Activated CD4-positive, alpha-beta memory T cell treated with anti-CD3 and anti-CD28 coated beads for 36 hours (primary cell): Measurements from ENCODE around the gene HHAT. TPM values are rescaled to one million over a fixed set of nuclear protein-coding genes. Genes with fewer than 3 reads are reported as not detected.
A peak's percentile ranks its signal among the peaks of the same experiment; 100 is the strongest.

ENCODE experiments used
- CTCF ChIA-PET: fragments of 350-600 bp; sonication (Branson Sonifier 250); formaldehyde crosslinking; loops from one replicate; lab custom pipeline; 2021; ENCODE audit warnings: antibody characterized with exemption, inconsistent platforms; lab: Charles Lee
- POLR2A ChIA-PET: fragments of 350-600 bp; sonication (Branson Sonifier 250); formaldehyde crosslinking; loops from one replicate; lab custom pipeline; 2021; ENCODE audit warnings: antibody characterized with exemption; lab: Charles Lee
- DNase-seq: peaks from one replicate; pipeline ENCODE4 v3.0.0-alpha.2; 2020
- H3K27ac Mint-ChIP-seq: one replicate; pipeline ENCODE4 v1.8.0; 2021; ENCODE audit warnings: mixed read lengths
- H3K27me3 Mint-ChIP-seq: one replicate; pipeline ENCODE4 v1.8.0; 2021; ENCODE audit warnings: mixed read lengths
- H3K36me3 Mint-ChIP-seq: one replicate; pipeline ENCODE4 v1.8.0; 2021; ENCODE audit warnings: mixed read lengths
- H3K4me1 Mint-ChIP-seq: one replicate; pipeline ENCODE4 v1.8.0; 2021; ENCODE audit warnings: low read depth, mixed read lengths
- H3K4me3 Mint-ChIP-seq: one replicate; pipeline ENCODE4 v1.8.0; 2021; ENCODE audit warnings: mild to moderate bottlenecking, mixed read lengths
- H3K9me3 Mint-ChIP-seq: one replicate; pipeline ENCODE4 v1.8.0; 2021; ENCODE audit warnings: mixed read lengths
- intact Hi-C: fragments of 100-400 bp; cut with micrococcal nuclease; formaldehyde crosslinking; loops from one replicate; pipeline ENCODE4 v1.15.1; 2023
- total RNA-seq, 2 experiments: library from RNA; stranded (reverse); gene quantifications; one replicate each; pipeline ENCODE4 v1.2.3, GENCODE V29; 2021

HHAT gene
- total RNA-seq, 2 experiments from 2014 or later: 1.6 to 1.8 TPM

GRCh38 chr1:210445485-210445884 is 116.8 kb downstream of the HHAT start:
- intact Hi-C loops: loop anchor here (5.0 to 10.0 kb wide), 4 partner anchors 437 to 1129 kb away; partner anchors contain the start of gene SLC30A1
- ChIA-PET POLR2A (no interaction called here), CTCF (interaction anchor here (4.2 to 5.0 kb wide), 2 partner anchors 38 to 689 kb away, joined by 54 to 76 read pairs; partner anchors contain the start of gene KCNH1)
- no peak for DNase-seq
- H3K4me1 Mint-ChIP-seq: peaks cover 27% of the 10 kb centered on the region
- H3K36me3 Mint-ChIP-seq: no peaks in the 10 kb centered on the region
- H3K27me3 Mint-ChIP-seq: peaks cover 2% of the 10 kb centered on the region
- H3K4me3 Mint-ChIP-seq: no peak overlapping the region
- no peaks in the 10 kb centered on the region for H3K9me3 Mint-ChIP-seq
- no peak overlapping the region for H3K27ac Mint-ChIP-seq

GRCh38 chr1:210445931-210446330 is 117.2 kb downstream of the HHAT start:
- Mint-ChIP-seq H3K9me3 (no peaks in the 10 kb centered on the region), H3K4me3 (no peak overlapping the region), H3K27me3 (peaks cover 2% of the 10 kb centered on the region), H3K27ac (peak overlapping the region; percentile 76), H3K36me3 (no peaks in the 10 kb centered on the region), H3K4me1 (peaks cover 27% of the 10 kb centered on the region)
- no peak for DNase-seq
- POLR2A ChIA-PET: interaction anchor here (1.1 to 2.1 kb wide), 5 partner anchors 18 to 112 kb away, joined by 3 to 15 read pairs (median 7); no protein-coding TSS in a partner anchor
- intact Hi-C loops: loop anchor here (1.0 to 10.0 kb wide), 12 partner anchors 18 to 1129 kb away; partner anchors contain the start of genes RCOR3 and SLC30A1
- CTCF ChIA-PET: interaction anchor here (0.8 to 5.0 kb wide), 14 partner anchors 10 to 689 kb away, joined by 3 to 76 read pairs (median 4); partner anchors contain the start of gene KCNH1

DNA sequence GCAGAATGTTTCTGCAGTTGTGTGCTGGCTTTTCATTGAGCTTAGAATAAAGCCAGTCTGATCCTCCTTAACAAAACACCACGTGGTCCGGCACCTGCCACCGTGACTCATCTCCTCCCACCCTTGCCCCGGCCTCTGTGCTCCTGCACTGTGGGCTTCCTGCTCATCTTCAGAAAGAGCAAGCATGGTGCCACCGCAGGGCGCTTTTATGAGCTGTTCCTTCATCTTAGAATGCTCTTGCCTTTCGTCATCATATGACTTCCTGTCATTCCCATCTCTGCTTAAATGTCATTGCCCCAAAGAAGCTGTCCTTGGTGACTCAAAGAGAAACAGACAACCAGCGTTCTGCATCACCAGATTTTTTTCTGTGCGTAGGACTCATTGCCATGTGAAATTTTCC is 117.8 kb downstream of the HHAT start:
- H3K9me3 Mint-ChIP-seq: no peaks in the 10 kb centered on the region
- peaks cover 2% of the 10 kb centered on the region for H3K27me3 Mint-ChIP-seq
- ChIA-PET CTCF (interaction anchor here (0.8 to 5.0 kb wide), 18 partner anchors 9 to 812 kb away, joined by 3 to 76 read pairs (median 4); partner anchors contain the start of gene KCNH1), POLR2A (interaction anchor here (1.1 to 2.1 kb wide), 5 partner anchors 18 to 113 kb away, joined by 3 to 15 read pairs (median 7); no protein-coding TSS in a partner anchor)
- H3K4me3 Mint-ChIP-seq: no peak overlapping the region
- H3K36me3 Mint-ChIP-seq: no peaks in the 10 kb centered on the region
- peak; percentile 96 for DNase-seq
- H3K4me1 Mint-ChIP-seq: peaks cover 27% of the 10 kb centered on the region
- intact Hi-C loops: loop anchor here (1.0 to 10.0 kb wide), 12 partner anchors 18 to 1128 kb away; partner anchors contain the start of genes RCOR3 and SLC30A1
- peak overlapping the region; percentile 76 for H3K27ac Mint-ChIP-seq

GRCh38 chr1:210447456-210448057 is 118.9 kb downstream of the HHAT start:
- peaks cover 27% of the 10 kb centered on the region for H3K4me1 Mint-ChIP-seq
- ChIA-PET POLR2A (interaction anchor here (1.3 to 2.1 kb wide), 3 partner anchors 16 to 114 kb away, joined by 5 to 10 read pairs (median 7); no protein-coding TSS in a partner anchor), CTCF (interaction anchor here (0.6 to 5.0 kb wide), 22 partner anchors 8 to 876 kb away, joined by 3 to 76 read pairs (median 5); partner anchors contain the start of gene KCNH1)
- H3K4me3 Mint-ChIP-seq: no peak overlapping the region
- no peaks in the 10 kb centered on the region for H3K36me3 Mint-ChIP-seq
- H3K27me3 Mint-ChIP-seq: peaks cover 2% of the 10 kb centered on the region
- intact Hi-C loops: loop anchor here (1.0 to 10.0 kb wide), 7 partner anchors 137 to 1127 kb away; partner anchors contain the start of genes KCNH1 and SLC30A1
- H3K27ac Mint-ChIP-seq: no peak overlapping the region
- no peaks in the 10 kb centered on the region for H3K9me3 Mint-ChIP-seq
- no peak for DNase-seq

- H3K4me1 Mint-ChIP-seq: peaks cover 27% of the 10 kb centered on the region
- no peaks in the 10 kb centered on the region for H3K36me3 Mint-ChIP-seq
- ChIA-PET POLR2A (no interaction called here), CTCF (interaction anchor here (0.6 to 5.0 kb wide), 22 partner anchors 9 to 1066 kb away, joined by 3 to 76 read pairs (median 4); partner anchors contain the start of genes KCNH1 and RCOR3)
- H3K4me3 Mint-ChIP-seq: no peak overlapping the region
- DNase-seq: no peak
- intact Hi-C loops: loop anchor here (1.0 to 10.0 kb wide), 6 partner anchors 434 to 1126 kb away; partner anchors contain the start of genes KCNH1 and SLC30A1
- peaks cover 2% of the 10 kb centered on the region for H3K27me3 Mint-ChIP-seq
- H3K9me3 Mint-ChIP-seq: no peaks in the 10 kb centered on the region
- H3K27ac Mint-ChIP-seq: no peak overlapping the region
Measured at GRCh38 chr1:210448297-210448892, 119.7 kb downstream of the HHAT start.

DNA sequence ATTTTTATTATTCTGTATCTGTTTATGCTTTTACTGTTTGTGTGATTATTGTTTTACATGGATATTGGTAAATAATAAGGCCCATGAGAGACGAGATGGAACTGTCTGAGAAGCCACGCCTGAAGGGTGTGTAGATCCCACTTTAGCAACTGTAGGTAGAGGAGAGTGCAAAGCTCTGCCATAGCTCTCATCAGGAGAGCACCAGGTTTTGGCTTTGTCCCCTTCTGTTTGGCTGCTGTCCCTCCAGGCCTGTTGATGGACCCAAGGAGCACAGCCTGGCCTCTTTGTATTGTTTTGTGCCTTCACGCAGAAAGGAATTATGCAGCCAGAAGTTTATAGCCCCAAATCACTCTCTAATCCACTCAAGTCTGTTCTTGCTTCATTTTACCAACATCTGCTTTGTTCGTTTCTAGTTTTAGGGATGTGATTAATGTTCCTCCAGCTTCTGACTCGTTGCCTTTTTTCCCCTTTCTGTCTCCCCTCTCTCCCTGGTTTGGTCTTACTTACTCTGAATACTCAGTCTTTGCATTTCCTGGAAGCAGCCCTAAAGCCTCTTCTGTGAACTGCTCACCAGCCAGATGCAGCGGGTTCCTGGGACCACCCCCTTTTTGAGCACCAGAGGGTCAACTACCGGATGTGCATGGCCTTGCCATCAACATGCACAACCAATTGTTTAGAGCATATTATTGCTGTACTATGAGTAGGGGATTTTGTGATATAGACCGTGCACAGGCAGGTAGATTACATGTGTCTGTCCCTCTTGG is 127.3 kb downstream of the HHAT start:
- H3K4me3 Mint-ChIP-seq: no peak overlapping the region
- no peaks in the 10 kb centered on the region for H3K9me3 Mint-ChIP-seq
- no peaks in the 10 kb centered on the region for H3K36me3 Mint-ChIP-seq
- POLR2A ChIA-PET: no interaction called here
- CTCF ChIA-PET: interaction anchor here (1.5 to 1.9 kb wide), 3 partner anchors 7 to 678 kb away, joined by 4 to 5 read pairs (median 5); partner anchors contain the start of gene KCNH1
- no peaks in the 10 kb centered on the region for H3K27me3 Mint-ChIP-seq
- no peak for DNase-seq
- intact Hi-C loops: no loop called here
- no peak overlapping the region for H3K27ac Mint-ChIP-seq
- no peaks in the 10 kb centered on the region for H3K4me1 Mint-ChIP-seq

DNA sequence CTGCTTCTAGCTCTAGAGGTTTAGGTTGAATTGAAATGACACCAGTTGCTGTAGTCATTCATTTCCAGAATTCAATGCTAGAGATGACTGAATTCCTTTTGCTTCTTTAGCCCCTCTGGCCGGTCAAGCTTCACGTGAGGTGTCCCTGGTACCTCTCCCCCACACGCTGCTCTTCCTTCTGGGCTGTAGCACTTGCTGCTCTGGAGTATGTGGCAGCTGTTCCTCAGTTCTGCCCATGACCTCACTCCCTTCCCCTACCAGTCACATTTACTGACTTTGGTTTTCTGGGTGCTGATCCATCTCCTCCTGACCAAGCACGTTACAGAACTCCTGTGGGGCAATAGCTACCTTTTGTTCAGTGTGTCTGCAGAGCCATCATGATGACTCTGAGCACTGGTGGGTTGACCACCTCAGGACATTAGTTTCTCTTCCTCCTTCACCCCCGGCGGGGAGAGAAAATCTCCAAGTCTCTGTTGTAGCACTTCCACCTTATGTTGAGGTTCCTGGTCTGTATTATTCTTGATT is 128.1 kb downstream of the HHAT start:
- H3K4me1 Mint-ChIP-seq: no peaks in the 10 kb centered on the region
- no peak overlapping the region for H3K27ac Mint-ChIP-seq
- H3K36me3 Mint-ChIP-seq: no peaks in the 10 kb centered on the region
- no peaks in the 10 kb centered on the region for H3K9me3 Mint-ChIP-seq
- H3K27me3 Mint-ChIP-seq: no peaks in the 10 kb centered on the region
- CTCF ChIA-PET: interaction anchor here (1.1 to 1.9 kb wide), 4 partner anchors 8 to 677 kb away, joined by 4 to 5 read pairs (median 5); partner anchors contain the start of gene KCNH1
- DNase-seq: no peak
- intact Hi-C loops: no loop called here
- POLR2A ChIA-PET: no interaction called here
- no peak overlapping the region for H3K4me3 Mint-ChIP-seq

DNA sequence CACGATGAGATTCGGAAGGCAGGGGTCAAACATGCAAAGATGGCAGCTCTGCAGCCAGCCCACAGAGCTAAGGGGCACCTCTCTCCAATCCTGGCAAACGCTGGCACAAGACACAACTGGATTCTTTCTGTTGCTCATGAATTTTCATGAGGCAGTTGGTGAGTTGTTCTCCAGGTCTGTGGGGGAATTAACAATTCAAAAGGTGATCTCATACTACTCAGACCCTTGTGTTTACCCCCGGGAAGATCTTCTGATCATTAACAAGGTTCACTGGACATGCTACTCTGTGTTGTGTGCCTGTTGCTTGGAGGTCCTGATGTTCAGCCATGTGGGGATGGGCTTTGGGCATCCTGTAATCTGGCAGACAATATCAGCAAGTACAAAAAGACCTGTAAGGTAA is 128.9 kb downstream of the HHAT start:
- DNase-seq: no peak
- intact Hi-C loops: no loop called here
- Mint-ChIP-seq H3K9me3 (no peaks in the 10 kb centered on the region), H3K4me3 (no peak overlapping the region), H3K4me1 (no peaks in the 10 kb centered on the region), H3K36me3 (no peaks in the 10 kb centered on the region), H3K27ac (no peak overlapping the region), H3K27me3 (no peaks in the 10 kb centered on the region)
- ChIA-PET CTCF (interaction anchor here (1.1 to 1.9 kb wide), 3 partner anchors 9 to 677 kb away, joined by 5 read pairs; partner anchors contain the start of gene KCNH1), POLR2A (no interaction called here)

DNA sequence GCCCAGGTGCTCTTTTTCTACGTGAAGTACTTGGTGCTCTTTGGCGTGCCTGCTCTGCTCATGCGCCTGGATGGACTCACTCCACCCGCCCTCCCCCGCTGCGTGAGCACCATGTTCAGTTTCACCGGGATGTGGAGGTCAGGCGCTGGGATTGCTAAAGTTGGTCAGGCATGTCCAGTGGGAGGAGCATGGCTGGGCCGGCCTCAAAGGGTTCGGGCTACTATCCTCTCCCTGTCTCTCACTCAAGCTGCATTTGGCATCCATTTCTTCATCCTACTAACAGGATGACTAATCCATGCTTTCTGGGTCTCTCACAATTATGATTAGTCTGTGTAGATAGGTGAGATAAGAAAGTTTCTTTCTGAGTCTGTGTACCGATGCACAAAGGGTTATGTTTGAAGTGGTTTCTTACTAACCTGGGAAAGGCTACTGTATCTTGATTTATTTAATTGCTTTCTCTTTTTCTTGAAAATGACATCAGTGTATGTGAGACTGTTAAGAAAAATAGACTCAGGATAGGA is 135.9 kb downstream of the HHAT start:
- ChIA-PET POLR2A (interaction anchor here (1.0 to 1.3 kb wide), 2 partner anchors 18 to 65 kb away, joined by 3 to 10 read pairs; no protein-coding TSS in a partner anchor), CTCF (interaction anchor here (1.0 to 2.3 kb wide), 2 partner anchors 17 to 90 kb away, joined by 3 to 11 read pairs; no protein-coding TSS in a partner anchor)
- Mint-ChIP-seq H3K4me3 (no peak overlapping the region), H3K27me3 (peaks cover 2% of the 10 kb centered on the region), H3K9me3 (no peaks in the 10 kb centered on the region), H3K36me3 (peaks cover 2% of the 10 kb centered on the region), H3K27ac (no peak overlapping the region), H3K4me1 (peaks cover 24% of the 10 kb centered on the region)
- DNase-seq: peak; percentile 44
- intact Hi-C loops: loop anchor here (1.0 to 5.0 kb wide), 5 partner anchors 18 to 668 kb away; partner anchors contain the start of gene KCNH1

- Mint-ChIP-seq H3K4me1 (peaks cover 24% of the 10 kb centered on the region), H3K27ac (no peak overlapping the region), H3K4me3 (no peak overlapping the region), H3K9me3 (no peaks in the 10 kb centered on the region), H3K27me3 (peaks cover 2% of the 10 kb centered on the region), H3K36me3 (peaks cover 2% of the 10 kb centered on the region)
- CTCF ChIA-PET: interaction anchor here (1.0 to 2.3 kb wide), 2 partner anchors 17 to 91 kb away, joined by 3 to 11 read pairs; no protein-coding TSS in a partner anchor
- intact Hi-C loops: loop anchor here (1.0 to 5.0 kb wide), 3 partner anchors 66 to 667 kb away; partner anchors contain the start of gene KCNH1
- DNase-seq: no peak
- POLR2A ChIA-PET: interaction anchor here (1.0 kb wide), 1 partner anchor 66 kb away, joined by 3 read pairs; no protein-coding TSS in a partner anchor
Measured at GRCh38 chr1:210465150-210465549, 136.4 kb downstream of the HHAT start.
